OCI-LY7 (cell line): ENCODE measurements around the gene STK32C.

Experiments
- EZH2phosphoT487 ChIP-seq: fragments of 200-600 bp; sonication (generic); IDR thresholded peaks from 2 replicates; pipeline ENCODE4 v1.6.1; 2018; ENCODE audit warnings: low read depth, borderline replicate concordance, mild to moderate bottlenecking, mixed run types, antibody characterized with exemption, low read length, moderate library complexity, mixed read lengths
- TF ChIP-seq, protein P1 (sequence below): fragments of 200-600 bp; sonication (generic); conservative IDR thresholded peaks from 2 replicates; pipeline ENCODE4 v1.5.1; 2014; ENCODE audit warnings: mild to moderate bottlenecking, antibody characterized with exemption, low read length, moderate library complexity, mixed read lengths

DNA sequence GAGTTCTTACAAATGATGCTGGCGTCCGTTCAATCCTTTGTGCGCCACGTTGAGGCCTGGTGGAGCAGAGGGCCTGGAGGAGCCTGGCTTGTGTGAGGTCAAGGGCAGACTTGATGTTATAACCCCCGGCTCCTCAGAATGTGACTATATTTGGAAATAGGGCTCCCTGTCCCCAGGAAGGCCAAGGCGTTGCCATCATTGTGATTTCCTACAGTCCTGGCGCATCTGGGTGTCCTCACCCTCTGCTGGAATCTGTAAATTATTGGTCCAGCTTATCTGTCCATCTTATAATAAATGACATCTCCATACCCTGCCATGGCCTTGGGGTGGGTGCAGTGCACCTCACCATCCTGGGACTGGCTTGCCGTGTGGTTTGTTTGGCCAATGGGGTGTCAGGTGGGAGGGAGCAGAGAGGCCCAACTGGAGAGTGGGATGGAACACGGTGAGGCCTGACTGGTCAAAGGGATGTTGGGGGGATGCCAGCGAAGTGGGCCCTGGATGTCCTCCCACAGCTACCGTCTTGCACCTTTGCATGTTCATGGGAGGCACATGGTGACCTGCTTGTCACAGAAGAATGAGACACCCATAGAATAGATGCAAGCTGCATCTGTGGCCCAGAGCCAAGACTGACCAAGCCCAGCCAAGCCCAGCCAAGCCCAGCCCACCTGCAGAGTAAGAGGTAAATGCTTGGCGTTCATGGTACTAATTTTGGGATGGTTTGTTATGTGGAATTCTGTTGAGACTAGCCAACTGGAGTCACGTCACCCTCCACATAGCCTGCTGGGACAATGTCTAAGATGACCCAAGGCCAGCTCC, 13.1 kb upstream of the STK32C start:
- TF ChIP-seq, protein P1, sequence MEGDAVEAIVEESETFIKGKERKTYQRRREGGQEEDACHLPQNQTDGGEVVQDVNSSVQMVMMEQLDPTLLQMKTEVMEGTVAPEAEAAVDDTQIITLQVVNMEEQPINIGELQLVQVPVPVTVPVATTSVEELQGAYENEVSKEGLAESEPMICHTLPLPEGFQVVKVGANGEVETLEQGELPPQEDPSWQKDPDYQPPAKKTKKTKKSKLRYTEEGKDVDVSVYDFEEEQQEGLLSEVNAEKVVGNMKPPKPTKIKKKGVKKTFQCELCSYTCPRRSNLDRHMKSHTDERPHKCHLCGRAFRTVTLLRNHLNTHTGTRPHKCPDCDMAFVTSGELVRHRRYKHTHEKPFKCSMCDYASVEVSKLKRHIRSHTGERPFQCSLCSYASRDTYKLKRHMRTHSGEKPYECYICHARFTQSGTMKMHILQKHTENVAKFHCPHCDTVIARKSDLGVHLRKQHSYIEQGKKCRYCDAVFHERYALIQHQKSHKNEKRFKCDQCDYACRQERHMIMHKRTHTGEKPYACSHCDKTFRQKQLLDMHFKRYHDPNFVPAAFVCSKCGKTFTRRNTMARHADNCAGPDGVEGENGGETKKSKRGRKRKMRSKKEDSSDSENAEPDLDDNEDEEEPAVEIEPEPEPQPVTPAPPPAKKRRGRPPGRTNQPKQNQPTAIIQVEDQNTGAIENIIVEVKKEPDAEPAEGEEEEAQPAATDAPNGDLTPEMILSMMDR, result no peak
- TF ChIP-seq EZH2phosphoT487, result no peak
